HG02870 (cell line): ENCODE data around the gene GSKIP.
"Not testable (repeated sequence)": the region's sequence is repeated elsewhere in the genome, so short reads cannot be mapped to it uniquely, and the experiment has no call there.

Experiments
- ATAC-seq: cut with Tn5 transposase; IDR thresholded peaks from one replicate; pipeline ENCODE4 v1.9.1; 2021; ENCODE audit warnings: mild to moderate bottlenecking, moderate library complexity; ENCODE audit not compliant: unreplicated experiment

GSKIP gene

DNA sequence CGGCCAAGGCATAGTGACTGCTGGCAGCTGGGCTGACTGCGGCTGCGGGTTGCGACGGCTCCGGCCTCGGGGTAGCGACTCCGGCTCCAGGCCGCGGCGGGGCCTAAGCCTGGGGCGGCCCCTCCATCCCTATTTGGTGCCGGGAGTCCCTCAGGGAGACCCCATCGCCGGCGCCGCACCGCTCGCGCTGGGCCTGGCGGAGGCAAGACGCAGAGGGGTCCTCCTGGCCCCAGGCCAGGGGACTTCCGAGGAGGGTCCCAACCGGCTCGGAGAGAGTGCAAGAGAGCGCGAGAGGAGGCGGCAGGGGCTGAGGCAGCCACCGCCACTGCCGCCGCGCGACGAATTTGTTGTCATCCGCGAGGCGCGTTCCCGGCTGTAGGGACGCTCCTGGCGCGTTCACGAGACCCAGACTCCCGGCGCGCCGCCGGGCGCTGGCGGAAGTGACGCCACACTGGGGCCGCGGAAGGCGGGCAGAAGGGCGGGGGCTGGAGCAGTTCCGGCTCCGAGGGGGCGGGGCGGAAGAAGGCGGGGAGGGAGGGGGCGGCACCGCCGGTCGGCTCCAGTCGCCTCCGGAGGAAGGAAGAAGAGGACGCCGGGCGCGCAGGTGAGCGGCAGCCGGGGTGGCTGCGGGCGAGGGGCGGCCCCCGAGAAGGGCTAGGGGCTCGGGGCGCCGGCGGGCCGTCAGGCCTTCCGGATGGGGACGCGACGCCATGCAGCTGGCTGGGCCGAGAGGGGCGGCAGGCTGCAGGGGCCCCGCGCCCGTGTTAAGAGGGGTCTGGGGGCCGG lies at the start of gene GSKIP, which contains the start of gene ATG2B:
Gene GSKIP (plus strand): TSS at position 562 of the 786 bp plus-strand sequence. CDS start 18,722 bp downstream, outside the sequence.
Gene ATG2B (minus strand): TSS at position 377 of the 786 bp plus-strand sequence. CDS start 365 bp downstream, at position 12.
- peak; percentile 65 for ATAC-seq

GRCh38 chr14:96316087-96316486 lies 47.2 kb upstream of the GSKIP start:
- ATAC-seq, result no peak

DNA sequence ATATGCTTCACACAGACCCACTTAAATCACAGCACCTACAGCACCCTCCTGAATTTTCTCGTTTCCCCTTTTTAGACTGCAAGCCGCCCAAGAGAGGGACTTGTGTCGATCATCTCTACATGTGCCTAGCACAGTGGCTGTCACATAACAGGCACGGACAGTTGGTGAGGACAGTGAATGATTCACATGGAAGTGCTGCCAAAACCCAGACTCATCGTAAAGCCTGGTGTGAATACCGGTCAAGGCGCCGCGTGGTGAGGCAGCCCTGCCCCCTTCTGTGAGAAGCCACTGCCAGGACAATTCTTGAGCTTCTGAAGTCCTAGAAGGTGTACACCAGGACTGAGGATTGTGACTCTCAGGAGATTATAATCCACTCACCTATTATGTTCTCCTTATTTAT lies 44.5 kb upstream of the GSKIP start:
- ATAC-seq, result no peak

GRCh38 chr14:96320605-96321004 lies 42.7 kb upstream of the GSKIP start:
- no peak for ATAC-seq

DNA sequence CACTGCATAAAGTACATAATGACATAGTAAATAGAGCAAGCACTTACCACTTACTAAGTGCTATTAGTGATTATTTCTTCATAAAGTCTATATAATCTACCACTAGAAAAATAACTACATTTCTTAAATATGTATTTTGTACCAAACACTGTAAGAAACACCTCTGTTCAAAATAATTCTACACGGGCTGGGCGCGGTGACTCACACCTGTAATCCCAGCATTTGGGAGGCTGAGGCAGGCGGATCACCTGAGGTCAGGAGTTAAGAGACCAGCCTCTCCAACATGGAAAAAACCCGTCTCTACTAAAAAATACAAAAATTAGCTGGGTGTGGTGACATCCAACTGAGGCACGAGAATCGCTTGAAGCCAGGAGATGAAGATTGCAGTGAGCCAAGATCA lies 39.1 kb upstream of the GSKIP start:
- no peak for ATAC-seq

GRCh38 chr14:96338551-96338950 lies 24.8 kb upstream of the GSKIP start:
- ATAC-seq, result no peak

GRCh38 chr14:96341323-96341722 lies 22.0 kb upstream of the GSKIP start:
- no peak for ATAC-seq

DNA sequence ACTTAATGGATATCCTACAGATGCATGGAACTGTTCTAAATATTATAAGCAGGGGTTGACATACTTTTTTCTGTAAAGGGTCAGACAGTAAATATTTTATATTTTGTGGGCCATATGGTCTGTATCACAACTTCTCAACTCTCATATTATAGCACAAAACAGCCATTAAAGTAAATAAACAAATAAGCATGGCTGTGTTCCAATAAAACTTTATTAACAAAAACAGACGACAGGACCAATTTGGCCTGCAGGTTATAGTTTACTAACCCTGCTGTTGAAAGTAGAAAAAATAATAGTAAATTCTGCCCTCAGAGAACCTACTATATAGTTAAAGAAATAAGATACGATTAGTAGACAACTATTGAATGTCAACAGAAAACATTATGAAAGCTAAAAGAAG lies 17.7 kb upstream of the GSKIP start:
- no peak for ATAC-seq

DNA sequence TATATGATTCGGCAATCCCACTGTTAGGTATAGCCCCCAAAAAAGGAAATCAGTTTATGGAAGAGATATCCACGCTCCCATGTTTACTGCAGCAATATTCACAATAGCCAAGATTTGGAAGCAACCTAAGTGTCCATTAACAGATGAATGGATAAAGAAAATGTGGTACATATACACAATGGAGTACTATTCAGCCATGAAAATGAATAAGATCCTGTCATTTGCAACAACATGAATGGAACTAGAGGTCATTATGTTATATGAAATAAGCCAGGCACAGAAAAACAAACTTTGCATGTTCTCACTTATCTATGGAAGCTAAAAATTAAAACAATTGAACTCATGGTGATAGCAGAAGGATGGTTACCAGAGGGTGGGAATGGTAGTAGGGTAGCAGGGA lies 15.4 kb upstream of the GSKIP start:
- ATAC-seq, result not testable (repeated sequence)

DNA sequence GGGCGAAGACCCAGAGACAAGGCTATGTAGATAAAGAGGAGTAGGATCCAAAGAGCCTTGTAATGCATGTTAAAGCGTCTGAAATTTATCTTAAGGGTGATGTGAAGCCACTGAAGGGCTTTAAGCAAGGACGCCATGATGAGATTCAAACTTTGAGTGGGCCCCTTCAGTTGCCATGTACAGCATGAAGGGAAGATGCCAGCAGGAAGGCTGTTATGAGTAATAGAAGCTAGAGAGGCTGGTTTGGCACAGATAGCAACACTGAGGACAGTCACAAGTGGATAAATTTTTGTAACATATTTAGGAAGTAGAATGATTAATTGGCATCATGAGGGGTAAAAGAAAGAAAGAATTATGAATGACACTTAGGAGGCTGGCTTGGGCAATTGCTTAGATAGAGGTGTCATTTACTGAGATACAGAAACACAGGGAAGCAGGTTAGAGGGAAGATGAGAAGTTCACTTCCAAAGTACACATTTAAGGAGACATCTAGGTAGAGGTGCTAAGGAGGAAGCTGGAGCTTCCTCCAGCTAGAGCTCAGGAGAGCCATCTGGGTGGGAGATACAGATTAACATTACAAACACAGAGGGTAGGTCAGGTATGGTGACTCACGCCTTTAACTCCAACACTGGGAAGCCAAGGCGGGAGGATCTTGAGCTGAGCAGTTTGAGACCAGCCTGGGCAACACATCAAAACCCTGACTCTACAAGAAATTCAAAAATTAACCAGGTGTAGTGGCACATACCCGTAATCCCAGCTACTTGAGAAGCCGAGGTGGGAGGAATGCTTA lies 13.8 kb upstream of the GSKIP start:
- ATAC-seq, result no peak

GRCh38 chr14:96351986-96352385 lies 11.3 kb upstream of the GSKIP start:
- no peak for ATAC-seq

- ATAC-seq, result no peak
These were observed 10.6 kb upstream of the GSKIP start for GRCh38 chr14:96352708-96353107.

DNA sequence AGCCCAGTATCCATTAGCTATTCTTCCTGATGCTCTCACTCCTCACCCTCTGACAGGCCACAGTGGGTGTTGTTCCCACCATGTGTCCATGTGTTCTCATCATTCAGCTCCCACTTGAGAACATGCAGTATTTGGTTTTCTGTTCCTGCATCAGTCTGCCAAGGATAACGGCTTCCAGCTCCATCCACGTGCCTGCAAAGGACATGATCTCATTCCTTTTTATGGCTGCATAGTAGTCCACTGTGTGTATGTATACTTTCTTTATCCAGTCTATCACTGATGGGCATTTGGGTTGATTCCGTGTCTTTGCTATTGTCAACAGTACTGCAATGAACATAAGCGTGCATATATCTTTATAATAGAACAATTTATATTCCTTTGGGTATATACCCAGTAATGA lies 9.1 kb upstream of the GSKIP start:
- ATAC-seq, result no peak

DNA sequence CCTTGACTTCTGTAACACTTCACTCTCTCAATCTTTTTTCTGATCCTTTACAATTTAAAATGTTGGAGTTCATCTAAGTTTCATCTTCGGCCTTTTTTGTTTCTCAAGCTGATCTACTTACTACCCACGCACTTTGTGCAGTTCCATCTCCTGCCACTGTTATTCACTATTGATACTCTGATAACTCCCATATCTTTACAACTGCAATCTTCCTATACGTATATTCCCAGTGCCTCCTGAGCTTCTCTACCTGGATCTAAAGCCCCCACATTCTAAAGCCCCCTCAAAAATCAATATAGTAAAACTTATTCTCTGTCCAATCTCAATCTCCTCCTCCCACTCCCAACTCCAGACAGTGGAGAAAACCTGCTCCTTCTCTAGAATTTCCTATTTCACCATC lies 6.1 kb upstream of the GSKIP start:
- ATAC-seq, result no peak

DNA sequence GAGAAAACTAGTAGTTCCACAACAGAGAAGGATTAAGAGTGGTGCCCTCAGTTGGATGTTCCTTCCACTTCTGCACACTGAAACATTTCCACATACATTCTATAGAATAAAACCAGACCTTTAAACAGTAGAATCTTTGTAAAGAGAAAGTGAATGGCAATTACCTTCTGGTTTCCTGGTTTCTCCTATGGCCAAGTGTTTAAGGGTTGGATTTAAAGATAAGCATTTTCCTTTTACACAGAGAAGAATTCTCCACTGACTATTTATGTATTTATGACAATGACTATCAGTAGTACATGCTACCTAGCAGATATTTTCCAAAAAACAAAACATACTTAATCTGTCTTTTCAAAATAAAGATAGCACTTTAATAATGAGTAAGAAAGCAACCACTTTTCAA lies 3.4 kb upstream of the GSKIP start:
- no peak for ATAC-seq

GRCh38 chr14:96362071-96362964 lies 1.0 kb upstream of the GSKIP start:
- ATAC-seq, result peak; percentile 23

- peak; percentile 28 for ATAC-seq
These were observed 518 bp downstream of the GSKIP start for GRCh38 chr14:96363751-96364336.

GRCh38 chr14:96364962-96365361 lies 1.6 kb downstream of the GSKIP start:
- no peak for ATAC-seq

- ATAC-seq, result no peak
These were observed 5.2 kb downstream of the GSKIP start for GRCh38 chr14:96368534-96368933.

- no peak for ATAC-seq
These were observed 7.2 kb downstream of the GSKIP start for GRCh38 chr14:96370528-96370927.

DNA sequence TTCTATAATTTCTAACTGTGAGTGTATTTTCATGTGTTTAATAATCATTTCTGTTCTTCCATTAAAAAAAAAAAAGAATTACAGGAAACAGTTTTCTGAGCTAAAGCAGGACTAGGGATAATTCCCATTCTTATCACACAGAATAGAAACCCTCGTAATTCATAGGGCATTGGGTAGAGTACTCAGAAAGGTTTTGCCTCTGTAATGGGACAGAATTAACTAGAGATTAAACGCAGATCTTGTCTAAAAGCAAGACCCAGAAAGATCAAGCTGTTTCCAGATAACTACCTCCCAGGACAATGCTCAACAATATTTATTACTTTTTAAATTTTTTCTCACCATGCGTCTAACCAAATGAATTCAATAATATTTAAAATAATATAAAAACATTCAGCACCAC lies 10.2 kb downstream of the GSKIP start:
- ATAC-seq, result no peak
